GM12878 (cell line): ENCODE measurements around the gene TRMT10C. TPM values are rescaled to one million over a fixed set of nuclear protein-coding genes. Genes with fewer than 3 reads are reported as not detected.

Source experiments
- ASH2L ChIP-seq: fragments of 300-600, 200-600 bp; sonication (generic); IDR thresholded peaks from 2 replicates; pipeline ENCODE4 v1.6.1; 2017; ENCODE audit warnings: low read depth, mild to moderate bottlenecking, borderline replicate concordance
- BHLHE40 ChIP-seq, 2 experiments: fragments of 450-650 bp in 1 of 2; IDR thresholded peaks; 2 replicates each; pipeline ENCODE4 v1.6.1; 2011 to 2017; ENCODE audit warnings: low read depth in 2 of 2, borderline replicate concordance in 1 of 2, improper control_type of control experiment in 1 of 2, low read length in 1 of 2, mild to moderate bottlenecking in 1 of 2
- BRCA1 ChIP-seq: IDR thresholded peaks from 2 replicates; pipeline ENCODE4 v1.6.1; 2011; ENCODE audit warnings: low read depth, low read length, improper control_type of control experiment
- CREB1 ChIP-seq: IDR thresholded peaks from 2 replicates; pipeline ENCODE4 v1.6.1; 2012; ENCODE audit warnings: low read depth, mild to moderate bottlenecking, inconsistent platforms
- E2F8 ChIP-seq: fragments of 450-650 bp; IDR thresholded peaks from 2 replicates; pipeline ENCODE4 v1.6.1; 2018; ENCODE audit warnings: mild to moderate bottlenecking, low read depth, moderate library complexity; ENCODE audit not compliant: partially characterized antibody
- EP300 ChIP-seq, 2 experiments: fragments of 150-350 bp in 1 of 2; IDR thresholded peaks; 2 replicates each; pipeline ENCODE4 v1.6.1; 2011 to 2012; ENCODE audit warnings: low read depth in 2 of 2, low read length in 2 of 2, borderline replicate concordance in 1 of 2, improper control_type of control experiment in 1 of 2, inconsistent platforms in 1 of 2; ENCODE audit not compliant: control insufficient read depth in 1 of 2
- GABPA ChIP-seq: IDR thresholded peaks from 2 replicates; pipeline ENCODE4 v1.6.1; 2014; ENCODE audit warnings: antibody characterized with exemption, low read depth, mild to moderate bottlenecking, inconsistent platforms
- HDAC2 ChIP-seq: fragments of 200-600 bp; sonication (generic); IDR thresholded peaks from 2 replicates; pipeline ENCODE4 v1.6.1; 2017
- HSF1 ChIP-seq: fragments of 150-350 bp; IDR thresholded peaks from 2 replicates; pipeline ENCODE4 v1.6.1; 2014; ENCODE audit warnings: mild to moderate bottlenecking, low read depth, low read length
- NR2F1 ChIP-seq: fragments of 450-650 bp; conservative IDR thresholded peaks from 2 replicates; pipeline ENCODE4 v1.6.1; 2017; ENCODE audit warnings: mild to moderate bottlenecking
- TCF12 ChIP-seq: IDR thresholded peaks from 2 replicates; pipeline ENCODE4 v1.6.1; 2011; ENCODE audit warnings: low read depth, mild to moderate bottlenecking, low read length
- YY1 ChIP-seq: IDR thresholded peaks from 2 replicates; pipeline ENCODE4 v1.6.1; 2011; ENCODE audit warnings: low read depth, mild to moderate bottlenecking, low read length
- polyA plus RNA-seq, 11 experiments: library from polyadenylated mRNA; depleted of rRNA in 4 of 11; unstranded in 6 of 11; stranded (reverse) in 5 of 11; fragments of >200 nt; fragmentation: Nextera tagmentation in 4 of 11; fragmentation: Illumina TruSeq in 1 of 11; extraction: Ambion mirVana in 4 of 11; extraction: Trizol in 1 of 11; gene quantifications; 1 replicate in 1 of 11; 2 replicates in 10 of 11; pipeline versions ENCODE4 v1.2.1 to v1.2.3, GENCODE V29; 2011 to 2016; ENCODE audit warnings: inconsistent platforms in 2 of 11, missing spikeins in 2 of 11, low read depth in 1 of 11
- total RNA-seq, 4 experiments: library from RNA; depleted of rRNA in 3 of 4; stranded (reverse); fragments of >200 nt in 3 of 4; fragmentation: Illumina TruSeq in 1 of 4; extraction: Trizol in 1 of 4; gene quantifications; 2 replicates each; pipeline versions ENCODE4 v1.2.1 to v1.2.3, GENCODE V29; 2013 to 2021
- TF ChIP-seq, protein P1 (sequence below): fragments of 150-350 bp; IDR thresholded peaks from 2 replicates; pipeline ENCODE4 v1.6.1; 2016; ENCODE audit warnings: low read depth, low read length
- TF ChIP-seq, protein P2 (sequence below): fragments of 450-650 bp; IDR thresholded peaks from 2 replicates; pipeline ENCODE4 v1.6.1; 2016; ENCODE audit warnings: mild to moderate bottlenecking, moderate library complexity, borderline replicate concordance
- TF ChIP-seq, protein P3 (sequence below): fragments of 450-650 bp; conservative IDR thresholded peaks from 2 replicates; pipeline ENCODE4 v1.6.1; 2017; ENCODE audit warnings: mild to moderate bottlenecking, moderate library complexity

Gene TRMT10C
- total and polyA plus RNA-seq, 10 of the 15 experiments (the other 5 are each of a cell fraction or from before 2014, with no cell fraction given) = 33.0 to 82.1 (median 47.1) TPM

DNA sequence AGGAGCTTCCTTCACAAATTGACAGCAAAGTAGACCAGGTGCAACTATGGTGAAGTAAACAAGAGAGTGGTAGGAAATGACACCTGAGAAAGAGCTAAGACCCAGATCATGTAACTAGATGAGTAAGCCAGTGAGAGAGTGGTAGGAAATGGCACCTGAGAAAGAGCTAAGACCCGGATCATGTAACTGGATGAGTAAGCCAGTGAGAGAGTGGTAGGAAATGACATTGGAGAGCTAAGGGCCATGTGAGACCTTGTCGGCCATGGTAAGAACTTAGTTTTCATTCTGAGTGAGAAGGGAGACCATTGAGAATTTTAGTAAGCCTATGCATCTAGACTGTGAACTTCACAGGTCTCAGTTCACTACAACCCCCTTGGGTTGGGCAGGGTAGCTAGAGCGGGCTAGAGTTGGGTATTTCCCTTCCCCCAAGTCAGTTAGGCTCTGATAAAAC lies 43.2 kb upstream of the TRMT10C start (continued):
- TF ChIP-seq, protein P1, sequence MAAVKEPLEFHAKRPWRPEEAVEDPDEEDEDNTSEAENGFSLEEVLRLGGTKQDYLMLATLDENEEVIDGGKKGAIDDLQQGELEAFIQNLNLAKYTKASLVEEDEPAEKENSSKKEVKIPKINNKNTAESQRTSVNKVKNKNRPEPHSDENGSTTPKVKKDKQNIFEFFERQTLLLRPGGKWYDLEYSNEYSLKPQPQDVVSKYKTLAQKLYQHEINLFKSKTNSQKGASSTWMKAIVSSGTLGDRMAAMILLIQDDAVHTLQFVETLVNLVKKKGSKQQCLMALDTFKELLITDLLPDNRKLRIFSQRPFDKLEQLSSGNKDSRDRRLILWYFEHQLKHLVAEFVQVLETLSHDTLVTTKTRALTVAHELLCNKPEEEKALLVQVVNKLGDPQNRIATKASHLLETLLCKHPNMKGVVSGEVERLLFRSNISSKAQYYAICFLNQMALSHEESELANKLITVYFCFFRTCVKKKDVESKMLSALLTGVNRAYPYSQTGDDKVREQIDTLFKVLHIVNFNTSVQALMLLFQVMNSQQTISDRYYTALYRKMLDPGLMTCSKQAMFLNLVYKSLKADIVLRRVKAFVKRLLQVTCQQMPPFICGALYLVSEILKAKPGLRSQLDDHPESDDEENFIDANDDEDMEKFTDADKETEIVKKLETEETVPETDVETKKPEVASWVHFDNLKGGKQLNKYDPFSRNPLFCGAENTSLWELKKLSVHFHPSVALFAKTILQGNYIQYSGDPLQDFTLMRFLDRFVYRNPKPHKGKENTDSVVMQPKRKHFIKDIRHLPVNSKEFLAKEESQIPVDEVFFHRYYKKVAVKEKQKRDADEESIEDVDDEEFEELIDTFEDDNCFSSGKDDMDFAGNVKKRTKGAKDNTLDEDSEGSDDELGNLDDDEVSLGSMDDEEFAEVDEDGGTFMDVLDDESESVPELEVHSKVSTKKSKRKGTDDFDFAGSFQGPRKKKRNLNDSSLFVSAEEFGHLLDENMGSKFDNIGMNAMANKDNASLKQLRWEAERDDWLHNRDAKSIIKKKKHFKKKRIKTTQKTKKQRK = no peak
- TF ChIP-seq EP300 (IDR thresholded peaks at IDR 0.05; ENCODE audit: borderline replicate concordance in 1 of 2, control insufficient read depth in 1 of 2, low read depth in 2 of 2, low read length in 2 of 2) (peak in 1 of 2 experiments; percentile 61; a peak in 1 of 4 replicates), HDAC2 (no peak), ASH2L (0 out of 2 replicates have a peak, but pooled peaks have one; percentile 14), CREB1 (peak; percentile 61), GABPA (peak; percentile 71), BRCA1 (no peak), E2F8 (no peak), HSF1 (no peak), BHLHE40 (IDR thresholded peaks at IDR 0.05; ENCODE audit: borderline replicate concordance in 1 of 2, low read depth in 2 of 2, low read length in 1 of 2) (peak; percentile 51 to 62; a peak in 3 of 4 replicates), YY1 (peak; percentile 89), TCF12 (peak; percentile 79), NR2F1 (no peak)
- TF ChIP-seq, protein P2, sequence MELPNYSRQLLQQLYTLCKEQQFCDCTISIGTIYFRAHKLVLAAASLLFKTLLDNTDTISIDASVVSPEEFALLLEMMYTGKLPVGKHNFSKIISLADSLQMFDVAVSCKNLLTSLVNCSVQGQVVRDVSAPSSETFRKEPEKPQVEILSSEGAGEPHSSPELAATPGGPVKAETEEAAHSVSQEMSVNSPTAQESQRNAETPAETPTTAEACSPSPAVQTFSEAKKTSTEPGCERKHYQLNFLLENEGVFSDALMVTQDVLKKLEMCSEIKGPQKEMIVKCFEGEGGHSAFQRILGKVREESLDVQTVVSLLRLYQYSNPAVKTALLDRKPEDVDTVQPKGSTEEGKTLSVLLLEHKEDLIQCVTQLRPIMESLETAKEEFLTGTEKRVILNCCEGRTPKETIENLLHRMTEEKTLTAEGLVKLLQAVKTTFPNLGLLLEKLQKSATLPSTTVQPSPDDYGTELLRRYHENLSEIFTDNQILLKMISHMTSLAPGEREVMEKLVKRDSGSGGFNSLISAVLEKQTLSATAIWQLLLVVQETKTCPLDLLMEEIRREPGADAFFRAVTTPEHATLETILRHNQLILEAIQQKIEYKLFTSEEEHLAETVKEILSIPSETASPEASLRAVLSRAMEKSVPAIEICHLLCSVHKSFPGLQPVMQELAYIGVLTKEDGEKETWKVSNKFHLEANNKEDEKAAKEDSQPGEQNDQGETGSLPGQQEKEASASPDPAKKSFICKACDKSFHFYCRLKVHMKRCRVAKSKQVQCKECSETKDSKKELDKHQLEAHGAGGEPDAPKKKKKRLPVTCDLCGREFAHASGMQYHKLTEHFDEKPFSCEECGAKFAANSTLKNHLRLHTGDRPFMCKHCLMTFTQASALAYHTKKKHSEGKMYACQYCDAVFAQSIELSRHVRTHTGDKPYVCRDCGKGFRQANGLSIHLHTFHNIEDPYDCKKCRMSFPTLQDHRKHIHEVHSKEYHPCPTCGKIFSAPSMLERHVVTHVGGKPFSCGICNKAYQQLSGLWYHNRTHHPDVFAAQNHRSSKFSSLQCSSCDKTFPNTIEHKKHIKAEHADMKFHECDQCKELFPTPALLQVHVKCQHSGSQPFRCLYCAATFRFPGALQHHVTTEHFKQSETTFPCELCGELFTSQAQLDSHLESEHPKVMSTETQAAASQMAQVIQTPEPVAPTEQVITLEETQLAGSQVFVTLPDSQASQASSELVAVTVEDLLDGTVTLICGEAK = no peak
- TF ChIP-seq, protein P3, sequence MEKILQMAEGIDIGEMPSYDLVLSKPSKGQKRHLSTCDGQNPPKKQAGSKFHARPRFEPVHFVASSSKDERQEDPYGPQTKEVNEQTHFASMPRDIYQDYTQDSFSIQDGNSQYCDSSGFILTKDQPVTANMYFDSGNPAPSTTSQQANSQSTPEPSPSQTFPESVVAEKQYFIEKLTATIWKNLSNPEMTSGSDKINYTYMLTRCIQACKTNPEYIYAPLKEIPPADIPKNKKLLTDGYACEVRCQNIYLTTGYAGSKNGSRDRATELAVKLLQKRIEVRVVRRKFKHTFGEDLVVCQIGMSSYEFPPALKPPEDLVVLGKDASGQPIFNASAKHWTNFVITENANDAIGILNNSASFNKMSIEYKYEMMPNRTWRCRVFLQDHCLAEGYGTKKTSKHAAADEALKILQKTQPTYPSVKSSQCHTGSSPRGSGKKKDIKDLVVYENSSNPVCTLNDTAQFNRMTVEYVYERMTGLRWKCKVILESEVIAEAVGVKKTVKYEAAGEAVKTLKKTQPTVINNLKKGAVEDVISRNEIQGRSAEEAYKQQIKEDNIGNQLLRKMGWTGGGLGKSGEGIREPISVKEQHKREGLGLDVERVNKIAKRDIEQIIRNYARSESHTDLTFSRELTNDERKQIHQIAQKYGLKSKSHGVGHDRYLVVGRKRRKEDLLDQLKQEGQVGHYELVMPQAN = no peak
